Measurements from ENCODE around the gene JMJD1C.
A peak's percentile ranks its signal among the peaks of the same experiment; 100 is the strongest.
"Not testable (repeated sequence)": the region's sequence is repeated elsewhere in the genome, so short reads cannot be mapped to it uniquely, and the experiment has no call there.

The JMJD1C gene

GRCh38 chr10:63283901-63284300 lies 181.9 kb downstream of the JMJD1C start:
- not testable (repeated sequence) for H3K36me3 Mint-ChIP-seq; H3K27me3 Mint-ChIP-seq; H3K27ac Mint-ChIP-seq; ATAC-seq (replicated peaks); H3K4me3 Mint-ChIP-seq; H3K9me3 Mint-ChIP-seq; DNase-seq
- H3K4me1 Mint-ChIP-seq, result peaks cover 16 to 45% of the 10 kb centered on the region in 2 donors

GRCh38 chr10:63283093-63283492 lies 182.7 kb downstream of the JMJD1C start:
- Mint-ChIP-seq H3K4me1 (peaks cover 16 to 44% of the 10 kb centered on the region in 2 donors), H3K4me3 (no peak overlapping the region), H3K27me3 (no peaks in the 10 kb centered on the region), H3K27ac (no peak overlapping the region), H3K9me3 (peaks cover 0 to 3% of the 10 kb centered on the region in 2 donors), H3K36me3 (peaks cover 5% of the 10 kb centered on the region in 2 donors)
- no peak for DNase-seq
- peak; percentile 41 to 48 for ATAC-seq (replicated peaks)

GRCh38 chr10:63281967-63282366 lies 183.8 kb downstream of the JMJD1C start:
- no peak for DNase-seq
- no peak overlapping the region for H3K4me3 Mint-ChIP-seq
- H3K4me1 Mint-ChIP-seq, result peaks cover 12 to 33% of the 10 kb centered on the region in 2 donors
- peaks cover 2 to 5% of the 10 kb centered on the region in 2 donors for H3K36me3 Mint-ChIP-seq
- ATAC-seq (replicated peaks), result no peak
- no peak overlapping the region for H3K27ac Mint-ChIP-seq
- H3K27me3 Mint-ChIP-seq, result no peaks in the 10 kb centered on the region
- H3K9me3 Mint-ChIP-seq, result peaks cover 0 to 1% of the 10 kb centered on the region in 2 donors

GRCh38 chr10:63280386-63280785 lies 185.4 kb downstream of the JMJD1C start:
- no peak for DNase-seq
- no peaks in the 10 kb centered on the region for H3K27me3 Mint-ChIP-seq
- peaks cover 5 to 20% of the 10 kb centered on the region in 2 donors for H3K4me1 Mint-ChIP-seq
- ATAC-seq (replicated peaks), result no peak
- peaks cover 0 to 5% of the 10 kb centered on the region in 2 donors for H3K36me3 Mint-ChIP-seq
- no peaks in the 10 kb centered on the region for H3K9me3 Mint-ChIP-seq
- no peak overlapping the region for H3K27ac Mint-ChIP-seq
- no peak overlapping the region for H3K4me3 Mint-ChIP-seq

- Mint-ChIP-seq H3K36me3 (peaks cover 0 to 4% of the 10 kb centered on the region in 2 donors), H3K4me3 (no peak overlapping the region), H3K27ac (no peak overlapping the region), H3K4me1 (peaks cover 12 to 30% of the 10 kb centered on the region in 2 donors), H3K9me3 (no peaks in the 10 kb centered on the region), H3K27me3 (no peaks in the 10 kb centered on the region)
- DNase-seq, result no peak
- no peak for ATAC-seq (replicated peaks)
These were observed 190.7 kb downstream of the JMJD1C start for GRCh38 chr10:63275094-63275493.

- Mint-ChIP-seq H3K36me3 (no peaks in the 10 kb centered on the region), H3K9me3 (no peaks in the 10 kb centered on the region), H3K4me1 (peaks cover 12 to 31% of the 10 kb centered on the region in 2 donors), H3K27me3 (no peaks in the 10 kb centered on the region), H3K27ac (peak overlapping the region; percentile 82), H3K4me3 (no peak overlapping the region)
- ATAC-seq (replicated peaks) (no peak), DNase-seq (no peak)
These were observed 192.2 kb downstream of the JMJD1C start for GRCh38 chr10:63273577-63273976.

GRCh38 chr10:63268798-63269503 lies 196.8 kb downstream of the JMJD1C start:
- Mint-ChIP-seq H3K9me3 (no peaks in the 10 kb centered on the region), H3K4me3 (peak overlapping the region; percentile 90 to 94), H3K27me3 (no peaks in the 10 kb centered on the region), H3K4me1 (peaks cover 9 to 17% of the 10 kb centered on the region in 2 donors), H3K36me3 (peaks cover 2 to 4% of the 10 kb centered on the region in 2 donors), H3K27ac (peak overlapping the region; percentile 97)
- ATAC-seq (replicated peaks) (peak; percentile 97 to 99), DNase-seq (peak; percentile 78)

GRCh38 chr10:63268149-63268797 lies 197.5 kb downstream of the JMJD1C start:
- H3K4me1 Mint-ChIP-seq, result peaks cover 4 to 11% of the 10 kb centered on the region in 2 donors
- DNase-seq (no peak), ATAC-seq (replicated peaks) (no peak)
- H3K27ac Mint-ChIP-seq, result peak overlapping the region; percentile 97
- no peaks in the 10 kb centered on the region for H3K9me3 Mint-ChIP-seq
- H3K36me3 Mint-ChIP-seq, result peaks cover 2 to 9% of the 10 kb centered on the region in 2 donors
- H3K27me3 Mint-ChIP-seq, result no peaks in the 10 kb centered on the region
- H3K4me3 Mint-ChIP-seq, result peak overlapping the region; percentile 90 to 94

GRCh38 chr10:63267414-63268148 lies 198.2 kb downstream of the JMJD1C start:
- DNase-seq (no peak), ATAC-seq (replicated peaks) (peak; percentile 50 to 54)
- Mint-ChIP-seq H3K27ac (peak overlapping the region; percentile 97), H3K4me3 (peak overlapping the region; percentile 90 to 94), H3K36me3 (peaks cover 2 to 12% of the 10 kb centered on the region in 2 donors), H3K4me1 (peaks cover 5 to 12% of the 10 kb centered on the region in 2 donors), H3K9me3 (no peaks in the 10 kb centered on the region), H3K27me3 (no peaks in the 10 kb centered on the region)

GRCh38 chr10:63266391-63267316 lies 199.1 kb downstream of the JMJD1C start:
- Mint-ChIP-seq H3K9me3 (no peaks in the 10 kb centered on the region), H3K36me3 (peaks cover 2 to 12% of the 10 kb centered on the region in 2 donors), H3K27me3 (no peaks in the 10 kb centered on the region), H3K4me1 (peaks cover 8 to 18% of the 10 kb centered on the region in 2 donors), H3K4me3 (peak overlapping the region; percentile 90 to 94), H3K27ac (peak overlapping the region; percentile 81)
- ATAC-seq (replicated peaks), result no peak
- no peak for DNase-seq

- Mint-ChIP-seq H3K9me3 (no peaks in the 10 kb centered on the region), H3K27me3 (no peaks in the 10 kb centered on the region), H3K4me3 (peak overlapping the region; percentile 90 to 94), H3K27ac (peak overlapping the region; percentile 95), H3K36me3 (peaks cover 8 to 21% of the 10 kb centered on the region in 2 donors), H3K4me1 (peaks cover 13 to 27% of the 10 kb centered on the region in 2 donors)
- DNase-seq (no peak), ATAC-seq (replicated peaks) (no peak)
These were observed 200.0 kb downstream of the JMJD1C start for GRCh38 chr10:63265683-63266235.

- peaks cover 10 to 26% of the 10 kb centered on the region in 2 donors for H3K4me1 Mint-ChIP-seq
- H3K9me3 Mint-ChIP-seq, result no peaks in the 10 kb centered on the region
- peak overlapping the region; percentile 90 to 94 for H3K4me3 Mint-ChIP-seq
- H3K27ac Mint-ChIP-seq, result peak overlapping the region; percentile 95
- H3K36me3 Mint-ChIP-seq, result peaks cover 11 to 23% of the 10 kb centered on the region in 2 donors
- DNase-seq (no peak), ATAC-seq (replicated peaks) (no peak)
- no peaks in the 10 kb centered on the region for H3K27me3 Mint-ChIP-seq
These were observed 200.6 kb downstream of the JMJD1C start for GRCh38 chr10:63265222-63265617.

- DNase-seq (no peak), ATAC-seq (replicated peaks) (no peak)
- H3K4me3 Mint-ChIP-seq, result peak overlapping the region; percentile 90 to 94
- H3K27me3 Mint-ChIP-seq, result no peaks in the 10 kb centered on the region
- H3K9me3 Mint-ChIP-seq, result no peaks in the 10 kb centered on the region
- H3K36me3 Mint-ChIP-seq, result peaks cover 11 to 23% of the 10 kb centered on the region in 2 donors
- peaks cover 10 to 25% of the 10 kb centered on the region in 2 donors for H3K4me1 Mint-ChIP-seq
- peak overlapping the region; percentile 95 for H3K27ac Mint-ChIP-seq
These were observed 201.1 kb downstream of the JMJD1C start for GRCh38 chr10:63264617-63265221.

All from stimulated activated naive B cell treated with anti-CD40 and anti-IgM and Interleukin-4, amounts not matched to agents 10 μg/mL and 1 μg/mL and 100 μg/mL, for 72 hours (primary cell).